Measurements from ENCODE around the gene TUBB2A.

Gene TUBB2A

GRCh38 chr6:3133515-3133914 lies 23.8 kb downstream of the TUBB2A start:
- ChIA-PET POLR2A (no interaction called here), CTCF (no interaction called here)
- TF ChIP-seq CTBP1 (IDR thresholded peaks at IDR 0.05; ENCODE audit: borderline replicate concordance): no peak
- TF ChIP-seq NFRKB (IDR thresholded peaks at IDR 0.05): no peak
- no peak for TF ChIP-seq SP1 (IDR thresholded peaks at IDR 0.05)
- no peak for TF ChIP-seq ZNF384 (IDR thresholded peaks at IDR 0.05)
- TF ChIP-seq ARNT (IDR thresholded peaks at IDR 0.05): no peak
- no peak for TF ChIP-seq LEF1 (IDR thresholded peaks at IDR 0.05; ENCODE audit: borderline replicate concordance)
- no peak for TF ChIP-seq BHLHE40 (IDR thresholded peaks at IDR 0.05; ENCODE audit: borderline replicate concordance)
- TF ChIP-seq TARDBP (IDR thresholded peaks at IDR 0.05): no peak
- TF ChIP-seq FOXK2 (IDR thresholded peaks at IDR 0.05): no peak
- no peak for TF ChIP-seq L3MBTL2 (conservative IDR thresholded peaks at IDR 0.05)
- no peak for TF ChIP-seq FOXM1 (IDR thresholded peaks at IDR 0.05; ENCODE audit: borderline replicate concordance)
- no peak for TF ChIP-seq ELF4 (IDR thresholded peaks at IDR 0.05)
- no peak for DNase-seq (ENCODE audit: extremely low spot score)

- POLR2A ChIA-PET: no interaction called here
- CTCF ChIA-PET: interaction anchor here (0.6 kb wide), 1 partner anchor 69 kb away, joined by 3 read pairs; no protein-coding TSS in a partner anchor
- DNase-seq (ENCODE audit: extremely low spot score): no peak
- TF ChIP-seq BHLHE40 (IDR thresholded peaks at IDR 0.05; ENCODE audit: borderline replicate concordance) (no peak), SP1 (IDR thresholded peaks at IDR 0.05) (no peak), PKNOX1 (IDR thresholded peaks at IDR 0.05) (no peak), NFRKB (IDR thresholded peaks at IDR 0.05) (no peak), SUZ12 (IDR thresholded peaks at IDR 0.05) (no peak), ARNT (IDR thresholded peaks at IDR 0.05) (no peak)
Observed at GRCh38 chr6:3131695-3132094, 25.6 kb downstream of the TUBB2A start.

DNA sequence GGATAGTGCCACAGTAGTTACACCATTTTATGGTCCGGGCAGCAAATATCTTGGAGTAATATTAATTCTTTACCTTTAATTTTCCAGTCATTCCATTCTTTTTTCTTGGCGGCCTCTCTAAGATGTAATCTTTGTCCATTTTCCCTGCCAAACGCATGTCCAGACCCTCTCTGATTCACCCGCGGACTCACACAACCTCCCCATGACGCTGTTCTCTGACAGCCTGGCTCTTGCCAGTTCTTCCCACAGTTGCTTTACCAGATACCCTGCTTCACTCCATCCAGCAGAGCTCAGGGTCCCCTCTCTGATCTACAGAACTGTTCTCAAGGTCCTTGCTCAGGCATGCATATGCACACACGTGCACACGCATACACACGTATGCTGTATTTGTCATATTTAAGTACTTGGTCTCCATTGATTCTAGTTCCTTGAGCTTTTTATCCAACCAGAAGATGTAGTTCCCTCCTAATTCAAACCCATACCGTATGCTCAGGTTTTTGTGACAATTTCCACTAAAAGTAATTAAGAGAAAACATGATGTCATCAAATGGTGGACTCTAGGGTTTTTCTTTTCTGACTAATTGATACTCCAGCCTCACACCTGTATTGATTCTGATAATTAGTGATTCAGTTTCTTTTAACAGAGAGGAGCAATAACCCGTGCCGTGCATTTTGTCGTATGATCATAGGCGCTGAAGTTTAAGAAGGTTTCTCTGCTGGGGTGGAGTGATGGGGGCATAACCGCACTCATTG lies 28.8 kb downstream of the TUBB2A start:
- no peak for DNase-seq (ENCODE audit: extremely low spot score)
- ChIA-PET CTCF (no interaction called here), POLR2A (no interaction called here)
- no peak for TF ChIP-seq NFRKB (IDR thresholded peaks at IDR 0.05)
- TF ChIP-seq ELF4 (IDR thresholded peaks at IDR 0.05): no peak

GRCh38 chr6:3125815-3126214 lies 31.5 kb downstream of the TUBB2A start:
- TF ChIP-seq HDGF (IDR thresholded peaks at IDR 0.05; ENCODE audit: borderline replicate concordance): no peak
- no peak for TF ChIP-seq ELF4 (IDR thresholded peaks at IDR 0.05)
- no peak for TF ChIP-seq LEF1 (IDR thresholded peaks at IDR 0.05; ENCODE audit: borderline replicate concordance)
- no peak for TF ChIP-seq SUZ12 (IDR thresholded peaks at IDR 0.05)
- TF ChIP-seq CTBP1 (IDR thresholded peaks at IDR 0.05; ENCODE audit: borderline replicate concordance): no peak
- TF ChIP-seq ARNT (IDR thresholded peaks at IDR 0.05): no peak
- TF ChIP-seq FOXM1 (IDR thresholded peaks at IDR 0.05; ENCODE audit: borderline replicate concordance): no peak
- no peak for TF ChIP-seq BHLHE40 (IDR thresholded peaks at IDR 0.05; ENCODE audit: borderline replicate concordance)
- TF ChIP-seq PKNOX1 (IDR thresholded peaks at IDR 0.05): no peak
- no peak for TF ChIP-seq FOXA1 (IDR thresholded peaks at IDR 0.05)
- no peak for TF ChIP-seq TARDBP (IDR thresholded peaks at IDR 0.05)
- DNase-seq (ENCODE audit: extremely low spot score): no peak
- CTCF ChIA-PET: interaction anchor here (0.7 to 1.2 kb wide), 4 partner anchors 70 to 214 kb away, joined by 3 to 5 read pairs (median 4); no protein-coding TSS in a partner anchor
- POLR2A ChIA-PET: no interaction called here

DNA sequence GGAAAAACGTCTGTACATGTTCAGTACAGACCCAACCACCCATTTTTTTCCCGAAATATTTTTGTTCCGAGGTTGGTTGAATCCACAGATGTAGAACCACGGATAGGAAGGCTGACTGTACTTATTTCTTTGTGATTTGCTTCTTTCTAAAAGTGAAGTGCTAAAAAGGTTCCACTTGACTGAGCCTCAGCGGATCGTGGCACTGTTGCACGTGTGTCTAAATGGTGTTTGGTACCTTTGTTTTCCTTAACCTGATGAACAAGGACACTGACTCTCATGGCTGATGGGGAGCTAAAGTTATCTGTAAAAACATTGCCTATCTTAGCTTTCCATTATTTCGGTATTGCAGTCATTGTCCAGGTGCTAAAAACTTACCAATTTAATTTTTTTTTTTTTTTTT lies 32.7 kb downstream of the TUBB2A start:
- DNase-seq (ENCODE audit: extremely low spot score): no peak
- ChIA-PET POLR2A (no interaction called here), CTCF (interaction anchor here (0.6 to 1.2 kb wide), 2 partner anchors 71 to 897 kb away, joined by 3 to 5 read pairs; no protein-coding TSS in a partner anchor)
- TF ChIP-seq LEF1 (IDR thresholded peaks at IDR 0.05; ENCODE audit: borderline replicate concordance): no peak
- TF ChIP-seq FOXM1 (IDR thresholded peaks at IDR 0.05; ENCODE audit: borderline replicate concordance): no peak
- no peak for TF ChIP-seq ZNF384 (IDR thresholded peaks at IDR 0.05)
- no peak for TF ChIP-seq NFRKB (IDR thresholded peaks at IDR 0.05)
- TF ChIP-seq TARDBP (IDR thresholded peaks at IDR 0.05): no peak
- no peak for TF ChIP-seq HDGF (IDR thresholded peaks at IDR 0.05; ENCODE audit: borderline replicate concordance)
- TF ChIP-seq ELF4 (IDR thresholded peaks at IDR 0.05): no peak
- TF ChIP-seq SP1 (IDR thresholded peaks at IDR 0.05): no peak
- TF ChIP-seq CTBP1 (IDR thresholded peaks at IDR 0.05; ENCODE audit: borderline replicate concordance): no peak

DNA sequence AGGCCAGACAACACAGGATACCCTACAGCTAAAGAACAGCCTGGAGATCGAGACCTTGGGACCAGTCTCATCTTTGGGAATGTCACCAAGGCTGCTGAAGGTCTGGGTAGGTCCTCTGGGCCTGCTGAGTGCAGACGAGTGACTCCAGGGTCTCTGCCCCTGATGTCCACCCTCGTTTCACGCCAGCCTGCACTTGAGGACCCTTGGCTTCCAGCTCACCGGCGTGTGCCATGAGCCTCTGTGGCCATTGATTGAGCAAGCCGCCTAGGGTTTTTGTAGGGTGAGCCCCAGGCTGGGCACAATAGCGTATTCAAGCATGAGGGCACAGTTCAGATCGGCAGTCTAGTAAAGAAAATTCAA lies 34.5 kb downstream of the TUBB2A start:
- ChIA-PET CTCF (no interaction called here), POLR2A (no interaction called here)
- no peak for DNase-seq (ENCODE audit: extremely low spot score)
- TF ChIP-seq SP1 (IDR thresholded peaks at IDR 0.05) (no peak), FOXM1 (IDR thresholded peaks at IDR 0.05; ENCODE audit: borderline replicate concordance) (no peak), FOXA1 (IDR thresholded peaks at IDR 0.05) (no peak), PKNOX1 (IDR thresholded peaks at IDR 0.05) (no peak), L3MBTL2 (conservative IDR thresholded peaks at IDR 0.05) (no peak), ZNF384 (IDR thresholded peaks at IDR 0.05) (no peak), HDGF (IDR thresholded peaks at IDR 0.05; ENCODE audit: borderline replicate concordance) (no peak), BHLHE40 (IDR thresholded peaks at IDR 0.05; ENCODE audit: borderline replicate concordance) (no peak), LEF1 (IDR thresholded peaks at IDR 0.05; ENCODE audit: borderline replicate concordance) (no peak), ARNT (IDR thresholded peaks at IDR 0.05) (no peak), SUZ12 (IDR thresholded peaks at IDR 0.05) (no peak)

GRCh38 chr6:3120765-3121089 lies 36.6 kb downstream of the TUBB2A start:
- ChIA-PET CTCF (no interaction called here), POLR2A (no interaction called here)
- no peak for DNase-seq (ENCODE audit: extremely low spot score)
- TF ChIP-seq LEF1 (IDR thresholded peaks at IDR 0.05; ENCODE audit: borderline replicate concordance) (no peak), TARDBP (IDR thresholded peaks at IDR 0.05) (no peak), PKNOX1 (IDR thresholded peaks at IDR 0.05) (no peak), FOXM1 (IDR thresholded peaks at IDR 0.05; ENCODE audit: borderline replicate concordance) (no peak), ZNF384 (IDR thresholded peaks at IDR 0.05) (no peak), BHLHE40 (IDR thresholded peaks at IDR 0.05; ENCODE audit: borderline replicate concordance) (no peak), FOXA1 (IDR thresholded peaks at IDR 0.05) (no peak), CTBP1 (IDR thresholded peaks at IDR 0.05; ENCODE audit: borderline replicate concordance) (no peak), HDGF (IDR thresholded peaks at IDR 0.05; ENCODE audit: borderline replicate concordance) (no peak), SUZ12 (IDR thresholded peaks at IDR 0.05) (no peak), ELF4 (IDR thresholded peaks at IDR 0.05) (no peak)

Measured in HEK293T (cell line).